GM19328 (cell line): ENCODE results near the gene SP4.
A peak's percentile ranks its signal among the peaks of the same experiment; 100 is the strongest.

ENCODE experiments used
- ATAC-seq: cut with Tn5 transposase; IDR thresholded peaks from one replicate; pipeline ENCODE4 v1.9.1; 2021; ENCODE audit warnings: mild to moderate bottlenecking, moderate library complexity; ENCODE audit not compliant: unreplicated experiment

The SP4 gene

DNA sequence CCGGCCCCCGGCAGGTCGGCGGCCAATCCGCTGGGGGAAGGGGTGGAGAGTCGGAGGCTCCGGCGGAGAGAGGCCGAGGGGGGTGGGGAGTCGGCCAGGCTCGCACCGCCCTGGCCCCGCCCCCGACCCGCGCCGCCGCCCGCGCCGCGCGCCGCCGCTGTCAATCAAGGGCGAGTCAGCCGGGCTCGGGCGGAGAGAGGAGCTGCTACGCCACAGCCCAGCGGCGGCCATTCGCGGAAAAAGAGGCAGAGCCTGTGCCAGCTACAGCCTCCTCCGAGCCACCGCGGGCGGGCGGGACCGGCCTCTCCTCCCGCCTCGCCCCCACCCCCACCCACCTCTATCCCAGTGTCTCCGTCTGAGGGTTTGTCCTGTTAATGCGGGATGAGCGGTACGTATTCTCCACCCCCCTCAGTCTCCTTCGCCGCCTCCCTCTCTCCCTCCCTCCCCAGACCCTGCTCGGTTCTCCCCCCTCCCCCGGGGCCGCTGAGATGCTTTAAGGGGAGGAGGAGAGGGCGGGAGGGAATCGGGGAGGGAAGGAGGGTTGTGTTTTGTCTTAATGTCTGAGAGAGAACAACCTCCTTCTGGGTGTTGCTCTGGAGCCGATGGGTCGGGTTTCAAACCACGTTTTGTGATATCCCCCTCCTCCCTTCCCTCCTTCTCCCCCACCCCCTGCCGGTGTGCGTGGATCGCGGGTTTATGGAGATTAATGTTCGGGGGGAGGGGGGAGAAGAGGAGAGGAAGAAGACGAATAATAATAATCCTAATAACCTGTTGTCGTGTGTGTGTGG is at the start of gene SP4:
Gene SP4, plus strand, starts transcription at position 213 of the 788 bp plus-strand sequence. Its CDS starts 169 bp downstream, at position 382.
- peak; percentile 53 for ATAC-seq

DNA sequence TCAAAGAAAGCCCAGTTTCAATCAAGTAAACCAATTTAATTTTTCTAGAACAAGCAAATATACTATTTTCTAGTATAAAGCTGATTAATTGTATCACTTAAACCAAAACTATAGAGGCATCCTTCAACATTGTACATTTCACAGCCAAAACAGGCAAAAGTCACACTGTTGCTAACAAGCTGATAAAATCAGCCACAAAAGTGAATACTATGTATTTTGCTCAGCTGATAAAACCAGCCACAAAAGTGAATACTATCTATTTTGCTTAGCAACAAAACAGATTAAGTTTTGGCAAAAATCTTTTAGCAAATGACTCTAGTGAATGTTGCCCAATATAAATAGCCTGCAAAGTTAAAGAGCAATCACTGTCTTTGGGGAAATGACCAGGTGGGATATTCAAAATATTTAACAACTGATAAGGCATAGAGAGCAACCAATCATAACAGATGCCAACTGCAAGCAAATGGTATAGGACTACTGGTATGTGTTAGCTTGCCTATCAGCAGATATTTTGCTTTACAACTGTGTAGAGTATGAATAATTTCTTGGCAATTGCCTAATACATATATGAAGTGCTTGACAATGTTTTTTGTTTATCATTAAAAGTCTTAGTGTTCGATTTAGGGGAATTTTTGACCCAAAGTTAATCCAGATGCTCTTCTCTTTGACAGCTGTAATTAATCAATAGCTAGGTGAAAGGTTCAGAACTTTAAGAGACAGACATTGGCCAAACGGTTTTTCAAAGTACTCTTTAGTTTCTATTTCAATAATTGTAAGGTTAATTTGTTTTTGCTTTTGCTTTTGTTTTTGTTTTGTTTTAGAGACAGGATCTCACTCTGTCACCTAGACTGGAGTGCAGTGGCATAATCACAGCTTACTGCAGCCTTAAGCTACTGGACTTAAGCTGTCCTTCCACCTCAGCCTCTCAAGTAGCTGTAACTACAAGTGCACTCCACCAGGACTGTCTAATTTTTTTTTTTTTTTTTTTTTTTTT is 44.4 kb upstream of the SP4 start:
- ATAC-seq = peak; percentile 81

DNA sequence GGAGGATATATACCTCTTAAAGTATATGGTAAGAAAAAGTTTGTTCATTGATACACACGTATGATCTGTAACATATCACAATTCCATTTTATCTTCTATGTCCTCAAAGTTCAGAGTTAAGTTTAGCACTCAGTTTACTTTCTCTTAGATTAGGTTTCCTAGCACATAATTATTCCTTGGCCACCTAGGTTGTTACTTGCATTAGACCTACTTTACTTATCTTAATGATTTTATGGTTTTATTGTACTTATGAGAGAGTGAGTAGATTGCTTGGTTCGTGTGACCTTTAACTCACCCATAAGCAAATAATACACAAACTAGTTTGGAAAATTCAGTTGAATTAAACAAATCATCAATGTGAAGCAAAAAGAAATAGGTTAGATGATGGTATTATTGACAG is 33.9 kb upstream of the SP4 start:
- no peak for ATAC-seq

DNA sequence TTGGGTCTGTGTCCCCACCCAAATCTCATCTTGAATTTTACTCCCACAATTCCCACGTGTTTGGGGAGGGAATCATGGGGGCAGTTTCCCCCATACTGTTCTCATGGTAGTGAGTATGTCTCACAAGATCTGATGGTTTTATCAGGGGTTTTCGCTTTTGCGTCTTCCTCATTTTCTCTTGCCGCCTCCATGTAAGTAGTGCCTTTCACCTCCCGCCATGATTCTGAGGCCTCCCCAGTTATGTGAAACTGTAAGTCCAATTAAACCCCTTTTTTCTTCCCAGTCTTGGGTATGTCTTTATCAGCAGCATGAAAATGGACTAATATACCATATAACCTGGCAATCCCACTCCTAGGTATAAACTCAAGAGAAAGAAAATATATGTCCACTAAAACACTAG is 25.9 kb upstream of the SP4 start:
- ATAC-seq = no peak

DNA sequence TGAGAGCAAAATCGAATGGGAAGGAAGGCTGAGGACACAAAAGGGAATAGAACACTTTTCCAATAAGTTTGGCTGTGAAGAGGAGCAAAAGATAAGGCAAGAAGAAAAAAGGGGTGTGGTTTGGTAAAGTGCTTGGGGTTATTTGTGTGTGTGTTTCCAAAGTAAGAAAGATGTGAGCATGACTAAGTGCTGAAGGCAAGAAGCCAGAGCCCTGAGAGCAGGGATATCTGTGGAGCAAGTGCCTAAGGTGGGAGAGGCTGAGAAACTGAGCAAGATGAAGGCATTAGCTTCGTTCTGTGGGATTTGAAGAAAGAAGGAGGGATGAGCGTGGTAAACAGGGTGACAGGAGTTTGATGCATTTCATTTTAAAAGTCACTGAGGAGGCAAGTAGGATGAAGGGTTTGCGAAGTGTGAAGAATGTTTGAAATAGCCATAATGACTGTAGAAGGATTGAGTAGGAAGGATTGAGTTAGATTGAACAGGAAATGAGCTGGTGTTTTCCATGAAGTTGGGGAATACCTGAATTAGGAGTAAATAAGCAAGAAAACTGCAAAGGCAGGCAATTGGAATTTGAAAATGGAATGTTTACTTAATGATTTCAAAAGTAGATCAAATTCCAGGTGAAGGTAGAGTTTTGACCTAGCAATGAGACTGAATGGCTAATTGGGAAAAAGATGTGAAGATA is 19.9 kb upstream of the SP4 start:
- ATAC-seq = no peak

DNA sequence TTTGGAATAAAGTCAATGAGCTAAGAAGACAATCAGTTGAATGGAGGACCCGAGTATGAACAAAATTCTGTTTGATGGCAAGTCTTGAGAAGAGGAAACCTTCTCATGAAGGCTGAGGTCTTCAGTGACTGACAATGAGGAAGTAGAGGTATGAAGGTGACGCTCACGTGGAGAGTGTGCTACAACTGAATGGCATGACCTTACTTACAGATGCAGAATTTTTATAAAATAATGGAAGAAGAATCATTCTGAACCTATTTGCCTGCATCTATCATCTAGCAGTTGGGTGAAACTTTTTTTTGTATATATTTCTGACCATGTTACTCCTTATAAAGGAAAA is 19.4 kb upstream of the SP4 start:
- no peak for ATAC-seq

DNA sequence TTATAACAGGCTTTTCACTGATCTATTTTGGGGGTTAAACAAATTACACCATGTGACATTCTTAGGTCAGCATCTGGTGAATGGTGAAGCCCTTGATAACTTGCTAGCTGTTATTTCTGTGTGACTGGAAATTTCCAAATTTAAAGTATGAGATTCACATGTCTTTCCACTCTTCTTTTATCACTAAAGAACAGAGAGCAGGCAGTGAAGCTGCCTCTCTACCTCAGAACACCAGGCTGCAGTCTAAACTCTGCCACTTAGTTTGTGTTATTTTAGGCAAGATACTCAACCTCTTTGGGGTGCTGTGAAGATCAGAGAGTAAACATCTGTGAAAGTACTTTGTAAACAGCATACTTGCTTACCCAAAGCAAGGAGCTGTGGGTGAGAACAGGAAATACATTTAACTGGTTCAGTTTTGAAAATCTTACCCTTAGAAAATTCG is 15.5 kb upstream of the SP4 start:
- ATAC-seq = peak; percentile 83

DNA sequence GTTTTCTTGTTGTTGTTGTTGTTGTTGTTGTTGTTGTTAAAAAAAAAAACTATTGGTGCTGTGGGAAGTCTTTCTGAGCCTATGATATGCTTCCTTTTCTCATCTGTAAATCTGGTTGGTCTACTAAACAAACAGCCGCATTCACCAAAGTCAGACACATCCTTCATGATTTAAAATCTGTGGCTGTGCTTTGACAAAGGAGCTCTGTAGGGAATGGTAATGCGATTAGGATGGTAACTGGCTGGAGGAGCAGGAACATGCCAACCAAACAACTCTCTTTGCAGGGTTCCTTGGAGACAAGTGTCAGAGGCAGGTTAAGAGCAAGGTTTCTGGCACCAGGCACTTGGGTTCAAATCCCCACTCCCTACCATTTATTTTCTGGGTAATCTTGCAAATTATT is 14.9 kb upstream of the SP4 start:
- ATAC-seq = no peak

DNA sequence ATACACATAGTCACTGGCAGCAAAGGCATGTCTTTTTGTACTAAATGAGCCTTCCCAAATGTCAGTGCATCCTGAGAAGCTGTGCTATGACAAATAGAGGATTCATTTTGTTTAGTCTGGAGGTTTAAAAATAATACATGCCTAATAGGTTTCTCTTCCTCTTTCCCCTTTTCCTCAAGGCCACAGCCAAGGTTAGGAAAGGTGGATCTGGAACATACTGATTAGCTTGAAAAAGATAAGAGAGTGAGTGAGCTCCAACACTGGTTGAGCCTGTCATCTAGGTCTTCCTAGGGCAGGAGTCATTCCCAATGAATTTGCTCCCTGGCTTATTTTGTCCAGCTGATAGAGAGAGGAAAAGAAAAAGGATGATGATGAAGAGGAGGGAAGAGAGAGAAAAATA is 14.4 kb upstream of the SP4 start:
- ATAC-seq = no peak

DNA sequence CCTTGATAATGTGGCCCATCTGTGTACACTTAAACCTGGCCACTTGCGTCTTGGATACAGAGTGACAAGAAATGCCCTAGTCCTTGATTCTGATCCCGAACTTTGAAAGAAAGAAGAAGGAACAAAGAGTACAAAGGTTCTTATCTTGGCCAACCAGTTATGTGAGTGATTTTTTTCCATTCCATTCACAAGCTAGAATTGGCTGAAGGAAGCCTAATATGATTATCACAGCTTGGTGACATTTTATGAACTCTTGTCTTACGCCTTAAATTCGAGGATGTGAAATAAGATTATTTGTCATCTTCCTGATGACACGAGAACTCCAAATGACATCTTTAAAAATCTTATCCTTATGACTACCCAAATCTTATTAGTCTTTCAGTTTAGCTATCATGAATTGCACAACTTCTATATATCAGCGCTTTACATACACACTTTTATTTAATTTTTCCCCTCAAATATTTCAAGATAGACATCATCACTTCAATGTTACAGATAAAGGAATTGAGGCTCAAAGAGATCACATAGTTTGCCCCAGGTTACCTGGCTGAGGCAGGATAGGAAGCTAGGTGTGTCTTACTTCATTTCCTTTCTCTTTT is 13.0 kb upstream of the SP4 start:
- no peak for ATAC-seq

DNA sequence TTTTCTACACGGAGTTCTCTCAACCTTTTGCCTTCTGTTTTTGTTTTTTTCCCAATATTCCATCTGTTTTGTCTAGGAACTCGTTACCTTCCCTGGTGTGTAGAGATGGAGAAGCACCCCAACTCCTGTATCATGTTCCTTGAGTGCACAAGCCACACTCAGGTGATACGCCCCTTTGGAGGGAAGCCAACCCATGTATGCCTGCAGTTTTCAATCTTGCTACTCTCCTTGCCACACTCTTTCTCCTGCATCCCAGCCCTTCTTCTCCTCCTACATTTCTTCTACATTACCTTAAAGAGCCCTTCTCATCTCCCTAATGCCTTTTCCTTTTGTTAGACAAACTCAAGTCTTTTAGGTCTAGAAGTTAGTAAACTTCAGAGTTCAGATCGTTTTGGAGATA is 10.2 kb upstream of the SP4 start:
- no peak for ATAC-seq

DNA sequence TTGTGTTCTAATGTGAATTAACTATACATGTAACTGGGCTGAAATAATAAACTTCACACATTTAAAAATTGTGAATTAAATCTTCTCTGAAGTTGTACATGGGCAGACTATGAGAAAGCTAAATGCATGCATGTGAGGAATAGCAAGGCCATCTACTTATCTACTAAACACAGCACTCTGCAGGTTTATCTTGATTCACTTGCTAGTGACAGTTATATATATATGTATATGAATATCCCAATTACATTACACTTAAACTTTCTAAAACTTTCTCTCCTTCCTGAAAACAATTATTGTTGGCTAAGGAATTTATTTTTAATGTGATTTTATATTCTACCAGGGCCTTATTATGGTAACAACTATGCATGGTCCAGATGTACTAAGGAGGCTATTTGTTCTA is 5.1 kb upstream of the SP4 start:
- ATAC-seq = no peak

DNA sequence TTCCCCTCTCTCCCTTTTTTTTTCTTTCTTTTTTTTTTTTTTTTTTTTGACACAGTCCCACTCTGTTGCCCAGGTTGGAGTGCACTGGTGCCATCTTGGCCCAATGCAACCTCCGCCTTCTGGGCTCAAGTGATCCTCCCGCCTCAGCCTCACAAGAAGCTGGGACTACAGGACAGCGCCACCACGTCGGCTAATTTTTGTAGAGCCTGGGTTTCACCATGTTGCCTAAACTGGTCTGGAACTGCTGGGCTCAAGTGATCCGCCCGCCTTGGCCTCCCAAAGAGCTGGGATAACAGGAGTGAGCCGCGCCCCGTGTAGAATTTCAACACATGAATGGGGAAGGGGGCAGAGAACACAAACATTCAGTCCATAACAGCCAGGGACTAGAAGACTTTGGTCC is 2.6 kb upstream of the SP4 start:
- ATAC-seq = no peak

DNA sequence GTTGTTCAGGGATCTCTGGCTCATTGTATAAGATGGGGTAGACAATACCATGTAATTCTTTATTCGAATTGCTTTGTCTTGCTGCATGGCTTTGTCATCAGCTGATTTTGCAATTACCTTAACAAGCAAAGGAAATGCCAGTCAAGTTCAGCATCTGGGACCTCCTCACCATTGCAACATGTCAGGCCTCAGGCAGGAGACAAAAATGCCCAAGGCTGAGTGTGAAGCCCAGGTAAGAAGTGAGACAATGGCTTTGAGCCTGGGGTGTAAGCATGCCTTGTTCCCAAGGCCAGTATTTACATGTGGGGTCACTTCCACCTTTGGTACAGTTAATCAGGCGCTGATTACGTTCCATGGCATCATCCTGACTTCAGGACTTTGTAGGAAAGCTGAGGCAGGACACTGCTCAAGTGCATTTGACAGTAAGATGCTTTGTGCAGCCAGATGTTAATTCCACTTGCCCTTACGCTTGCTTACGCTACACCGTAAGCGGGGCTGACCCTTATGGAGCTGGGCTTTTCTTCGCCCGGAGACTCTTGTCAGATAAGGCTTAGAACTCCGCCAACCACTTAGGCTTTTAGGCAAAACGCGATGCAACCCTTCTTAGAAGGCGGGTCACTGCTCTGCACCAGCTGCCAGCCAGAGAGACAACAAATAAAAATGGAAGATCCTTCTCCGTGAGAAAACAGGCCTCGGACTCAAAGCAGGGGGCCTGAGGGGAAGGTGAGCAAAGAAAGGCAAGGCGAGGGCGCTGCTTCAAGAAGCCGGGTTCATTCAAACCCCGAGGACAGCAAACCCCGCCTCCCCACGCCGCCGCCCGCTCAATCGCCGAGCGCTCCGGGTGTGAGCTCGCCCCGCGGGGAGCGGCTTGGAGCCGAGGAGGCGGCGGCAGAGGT is 1.3 kb upstream of the SP4 start:
- no peak for ATAC-seq

DNA sequence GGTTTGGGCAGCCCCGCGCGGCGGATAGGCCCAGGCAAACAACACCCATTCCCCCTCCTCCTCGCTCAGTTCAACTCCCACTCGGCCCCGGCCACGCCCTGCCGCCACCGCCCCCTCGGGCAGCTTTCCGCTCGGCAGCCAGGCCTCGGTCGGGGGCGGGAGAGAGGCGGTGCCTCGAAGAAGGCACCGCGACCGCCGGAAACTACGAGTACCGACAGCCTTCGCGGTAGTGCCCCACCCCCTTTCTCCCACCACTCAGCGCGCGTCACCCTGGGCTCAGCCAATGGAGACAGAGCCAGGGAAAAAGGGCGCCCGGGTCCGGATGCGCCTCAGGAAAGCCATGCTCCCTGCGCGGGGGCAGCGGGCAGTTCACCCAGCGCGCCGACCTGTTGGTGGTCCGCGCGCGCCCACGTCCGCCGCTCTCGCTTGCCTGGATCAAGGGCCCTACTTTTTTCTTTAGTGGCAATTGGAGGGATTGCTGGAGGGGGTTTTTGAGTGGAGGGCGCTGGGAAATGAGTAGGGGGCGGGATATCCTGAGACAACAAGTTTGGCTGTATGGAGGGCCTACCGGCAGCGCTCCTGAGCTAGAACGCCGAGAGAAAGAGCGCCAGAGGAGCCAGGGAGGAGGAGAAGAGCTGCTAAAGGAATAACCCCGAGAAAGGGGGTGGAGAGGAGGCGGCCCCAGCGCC is 557 bp upstream of the SP4 start:
- ATAC-seq = peak; percentile 74

DNA sequence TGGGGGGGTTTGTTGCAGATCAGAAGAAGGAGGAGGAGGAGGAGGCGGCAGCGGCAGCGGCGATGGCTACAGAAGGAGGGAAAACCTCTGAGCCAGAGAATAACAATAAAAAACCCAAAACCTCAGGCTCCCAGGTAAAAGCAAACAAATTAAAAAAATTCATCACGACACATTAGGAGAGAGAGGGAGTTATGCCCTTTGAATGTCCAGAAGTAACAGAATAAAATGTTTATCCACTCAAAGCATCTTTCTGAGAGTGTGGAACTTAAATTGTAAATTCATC is 717 bp downstream of the SP4 start:
- no peak for ATAC-seq

DNA sequence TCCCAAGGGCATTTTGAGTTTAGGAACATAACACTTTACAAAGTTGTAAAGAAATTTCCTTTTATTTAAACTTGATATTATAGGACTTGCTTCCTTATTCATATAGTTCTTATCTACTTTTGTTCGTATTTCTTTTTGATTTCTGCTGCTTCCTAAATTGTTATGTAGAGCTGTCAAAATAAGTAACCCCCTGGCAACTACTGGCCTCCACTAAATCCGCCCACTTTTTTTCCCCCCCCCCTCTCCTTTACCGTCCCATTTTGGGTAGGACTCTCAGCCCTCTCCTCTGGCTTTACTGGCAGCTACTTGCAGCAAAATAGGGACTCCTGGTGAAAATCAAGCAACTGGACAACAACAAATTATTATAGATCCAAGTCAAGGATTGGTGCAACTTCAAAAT is 1.1 kb downstream of the SP4 start:
- ATAC-seq = no peak

DNA sequence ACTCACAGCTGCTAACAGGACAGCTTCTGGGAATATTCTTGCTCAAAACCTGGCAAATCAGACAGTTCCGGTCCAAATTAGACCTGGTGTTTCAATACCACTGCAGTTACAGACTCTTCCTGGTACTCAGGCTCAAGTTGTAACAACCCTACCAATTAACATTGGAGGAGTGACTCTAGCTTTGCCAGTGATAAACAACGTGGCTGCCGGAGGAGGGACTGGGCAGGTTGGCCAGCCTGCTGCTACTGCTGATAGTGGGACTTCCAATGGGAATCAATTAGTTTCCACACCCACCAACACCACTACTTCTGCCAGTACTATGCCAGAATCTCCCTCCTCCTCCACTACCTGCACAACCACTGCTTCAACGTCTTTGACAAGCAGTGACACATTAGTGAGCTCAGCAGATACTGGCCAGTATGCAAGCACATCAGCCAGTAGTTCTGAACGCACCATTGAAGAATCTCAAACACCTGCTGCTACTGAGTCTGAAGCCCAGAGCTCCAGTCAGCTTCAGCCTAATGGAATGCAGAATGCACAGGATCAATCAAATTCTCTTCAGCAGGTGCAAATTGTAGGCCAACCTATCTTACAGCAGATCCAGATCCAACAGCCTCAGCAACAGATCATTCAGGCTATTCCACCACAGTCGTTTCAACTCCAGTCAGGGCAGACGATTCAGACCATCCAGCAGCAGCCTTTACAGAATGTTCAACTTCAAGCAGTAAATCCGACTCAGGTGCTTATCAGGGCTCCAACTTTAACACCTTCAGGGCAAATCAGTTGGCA is 2.1 kb downstream of the SP4 start:
- ATAC-seq = no peak

DNA sequence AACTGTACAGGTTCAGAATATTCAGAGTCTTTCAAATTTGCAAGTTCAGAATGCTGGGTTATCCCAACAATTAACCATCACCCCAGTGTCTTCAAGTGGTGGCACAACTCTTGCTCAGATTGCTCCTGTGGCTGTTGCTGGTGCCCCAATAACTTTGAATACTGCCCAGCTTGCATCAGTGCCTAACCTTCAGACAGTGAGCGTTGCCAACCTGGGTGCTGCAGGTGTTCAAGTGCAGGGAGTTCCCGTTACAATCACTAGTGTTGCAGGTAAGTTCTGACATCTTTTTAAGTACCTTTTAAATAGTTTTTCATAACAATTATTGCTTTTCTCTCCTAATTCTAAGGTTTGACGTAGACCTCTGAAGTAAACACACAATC is 2.7 kb downstream of the SP4 start:
- no peak for ATAC-seq
